Activated CD8-positive, alpha-beta T cell treated with anti-CD3 and anti-CD28 coated beads for 36 hours (primary cell): ENCODE data around the gene MAST4. TPM values are rescaled to one million over a fixed set of nuclear protein-coding genes. Genes with fewer than 3 reads are reported as not detected.

Experiments used
- ATAC-seq: fragments of 200-7000 bp; cut with Tn5 transposase; one replicate; pipeline ENCODE4 v1.10.0; 2021; ENCODE audit warnings: mild to moderate bottlenecking, moderate library complexity
- CTCF ChIA-PET: fragments of 350-600 bp; sonication (Branson Sonifier 250); formaldehyde crosslinking; loops from one replicate; lab custom pipeline; 2021; ENCODE audit warnings: antibody characterized with exemption; lab: Charles Lee
- POLR2A ChIA-PET: fragments of 350-600 bp; sonication (Branson Sonifier 250); formaldehyde crosslinking; loops from one replicate; lab custom pipeline; 2021; ENCODE audit warnings: antibody characterized with exemption; lab: Charles Lee
- DNase-seq: peaks from one replicate; pipeline ENCODE4 v3.0.0-alpha.2; 2020
- H3K27ac Mint-ChIP-seq: one replicate; pipeline ENCODE4 v1.8.0; 2021; ENCODE audit warnings: mild to moderate bottlenecking, mixed read lengths
- H3K27me3 Mint-ChIP-seq: one replicate; pipeline ENCODE4 v1.8.0; 2021; ENCODE audit warnings: mixed read lengths
- H3K36me3 Mint-ChIP-seq: one replicate; pipeline ENCODE4 v1.8.0; 2021; ENCODE audit warnings: low read depth, mixed read lengths
- H3K4me1 Mint-ChIP-seq: one replicate; pipeline ENCODE4 v1.8.0; 2021; ENCODE audit warnings: low read depth, mixed read lengths
- H3K4me3 Mint-ChIP-seq: one replicate; pipeline ENCODE4 v1.8.0; 2021; ENCODE audit warnings: mild to moderate bottlenecking, moderate library complexity, mixed read lengths
- H3K9me3 Mint-ChIP-seq: one replicate; pipeline ENCODE4 v1.8.0; 2021; ENCODE audit warnings: mixed read lengths
- intact Hi-C: fragments of 100-400 bp; cut with micrococcal nuclease; formaldehyde crosslinking; loops from one replicate; pipeline ENCODE4 v1.10.0; 2022
- total RNA-seq, 2 experiments: library from RNA; stranded (reverse); gene quantifications; one replicate each; pipeline ENCODE4 v1.2.3, GENCODE V29; 2021
- TF ChIP-seq, protein P1 (sequence below): fragments of 200-600 bp; IDR thresholded peaks from one replicate; pipeline ENCODE4 v1.8.0; 2022; ENCODE audit warnings: antibody characterized with exemption, mild to moderate bottlenecking

MAST4 gene
- total RNA-seq, 2 experiments from 2014 or later: 7.6 to 10.0 TPM

DNA sequence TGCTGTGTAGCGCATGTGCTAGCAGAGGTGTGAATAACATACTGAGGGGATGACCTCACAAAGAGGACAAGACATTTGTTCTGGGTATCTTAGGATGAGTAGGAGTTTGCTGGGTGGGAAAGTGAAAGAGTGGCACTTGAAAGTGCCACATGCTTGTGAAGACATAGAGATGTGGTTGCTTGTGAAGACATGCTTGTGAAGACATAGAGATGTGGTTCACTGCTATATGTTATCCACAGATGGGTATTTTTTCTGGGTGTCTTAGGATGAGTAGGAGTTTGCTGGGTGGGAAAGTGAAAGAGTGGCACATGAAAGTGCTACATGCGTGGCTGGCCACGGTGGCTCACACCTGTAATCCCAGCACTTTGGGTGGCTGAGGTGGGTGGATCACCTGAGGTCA is 63.6 kb downstream of the MAST4 start:
- Mint-ChIP-seq H3K27ac (no peak overlapping the region), H3K4me1 (no peaks in the 10 kb centered on the region), H3K36me3 (no peaks in the 10 kb centered on the region), H3K4me3 (no peak overlapping the region), H3K9me3 (no peaks in the 10 kb centered on the region), H3K27me3 (peaks cover 12% of the 10 kb centered on the region)
- CTCF ChIA-PET: interaction anchor here (1.0 kb wide), 1 partner anchor 105 kb away, joined by 3 read pairs; no protein-coding TSS in a partner anchor
- DNase-seq: no peak
- ATAC-seq: no peak
- intact Hi-C loops: no loop called here
- POLR2A ChIA-PET: no interaction called here
- TF ChIP-seq, protein P1, sequence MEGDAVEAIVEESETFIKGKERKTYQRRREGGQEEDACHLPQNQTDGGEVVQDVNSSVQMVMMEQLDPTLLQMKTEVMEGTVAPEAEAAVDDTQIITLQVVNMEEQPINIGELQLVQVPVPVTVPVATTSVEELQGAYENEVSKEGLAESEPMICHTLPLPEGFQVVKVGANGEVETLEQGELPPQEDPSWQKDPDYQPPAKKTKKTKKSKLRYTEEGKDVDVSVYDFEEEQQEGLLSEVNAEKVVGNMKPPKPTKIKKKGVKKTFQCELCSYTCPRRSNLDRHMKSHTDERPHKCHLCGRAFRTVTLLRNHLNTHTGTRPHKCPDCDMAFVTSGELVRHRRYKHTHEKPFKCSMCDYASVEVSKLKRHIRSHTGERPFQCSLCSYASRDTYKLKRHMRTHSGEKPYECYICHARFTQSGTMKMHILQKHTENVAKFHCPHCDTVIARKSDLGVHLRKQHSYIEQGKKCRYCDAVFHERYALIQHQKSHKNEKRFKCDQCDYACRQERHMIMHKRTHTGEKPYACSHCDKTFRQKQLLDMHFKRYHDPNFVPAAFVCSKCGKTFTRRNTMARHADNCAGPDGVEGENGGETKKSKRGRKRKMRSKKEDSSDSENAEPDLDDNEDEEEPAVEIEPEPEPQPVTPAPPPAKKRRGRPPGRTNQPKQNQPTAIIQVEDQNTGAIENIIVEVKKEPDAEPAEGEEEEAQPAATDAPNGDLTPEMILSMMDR: no peak

DNA sequence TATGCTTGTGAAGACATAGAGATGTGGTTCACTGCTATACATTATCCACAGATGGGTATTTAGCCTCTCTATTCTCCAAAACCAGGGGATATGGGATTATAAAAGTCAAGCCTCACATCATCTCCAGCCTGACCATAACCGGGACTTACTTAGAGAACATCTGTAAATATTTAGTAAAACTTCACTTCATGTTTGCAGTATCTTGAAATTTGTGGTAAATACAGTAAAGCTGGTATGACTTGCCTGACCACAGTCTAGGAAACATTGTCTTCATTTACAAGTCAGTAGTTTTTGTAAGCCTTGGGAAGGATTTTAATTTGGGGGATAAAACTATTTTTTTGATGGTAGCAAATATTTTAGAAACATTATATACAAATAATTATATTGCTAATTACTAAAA is 64.2 kb downstream of the MAST4 start:
- Mint-ChIP-seq H3K4me3 (no peak overlapping the region), H3K27me3 (peaks cover 13% of the 10 kb centered on the region), H3K27ac (no peak overlapping the region), H3K4me1 (no peaks in the 10 kb centered on the region), H3K9me3 (no peaks in the 10 kb centered on the region), H3K36me3 (no peaks in the 10 kb centered on the region)
- POLR2A ChIA-PET: no interaction called here
- DNase-seq (no peak), ATAC-seq (no peak)
- TF ChIP-seq, protein P1: no peak
- CTCF ChIA-PET: no interaction called here
- intact Hi-C loops: no loop called here

GRCh38 chr5:66661149-66661548 is 65.0 kb downstream of the MAST4 start:
- TF ChIP-seq, protein P1: no peak
- no peak for ATAC-seq
- H3K4me1 Mint-ChIP-seq: no peaks in the 10 kb centered on the region
- H3K36me3 Mint-ChIP-seq: no peaks in the 10 kb centered on the region
- no peak for DNase-seq
- no peak overlapping the region for H3K27ac Mint-ChIP-seq
- H3K4me3 Mint-ChIP-seq: no peak overlapping the region
- intact Hi-C loops: no loop called here
- H3K9me3 Mint-ChIP-seq: no peaks in the 10 kb centered on the region
- peaks cover 13% of the 10 kb centered on the region for H3K27me3 Mint-ChIP-seq
- ChIA-PET POLR2A (no interaction called here), CTCF (no interaction called here)

DNA sequence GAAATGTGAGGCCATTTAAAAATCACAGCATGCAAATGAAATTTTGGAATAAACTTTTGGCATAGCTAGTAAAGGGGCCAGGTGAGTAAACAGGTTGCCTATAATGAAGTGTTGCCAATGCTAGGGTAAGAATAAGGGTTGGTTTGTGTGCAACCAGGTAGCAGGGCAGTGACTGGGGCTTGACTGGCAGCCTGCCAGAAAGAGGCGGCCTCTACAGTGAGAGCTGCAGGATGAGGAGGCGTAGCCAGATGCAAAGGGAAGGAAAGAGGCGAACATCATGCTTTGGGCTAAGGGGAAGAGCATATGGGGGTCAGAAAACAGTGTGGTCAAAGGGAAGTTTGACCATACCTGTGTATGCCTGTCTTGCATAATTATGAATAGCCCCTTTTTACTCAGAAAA is 70.6 kb downstream of the MAST4 start:
- Mint-ChIP-seq H3K36me3 (no peaks in the 10 kb centered on the region), H3K9me3 (no peaks in the 10 kb centered on the region), H3K27ac (no peak overlapping the region), H3K4me3 (no peak overlapping the region), H3K4me1 (no peaks in the 10 kb centered on the region), H3K27me3 (peaks cover 12% of the 10 kb centered on the region)
- TF ChIP-seq, protein P1: no peak
- ChIA-PET CTCF (no interaction called here), POLR2A (no interaction called here)
- intact Hi-C loops: no loop called here
- ATAC-seq (no peak), DNase-seq (peak; percentile 16)

DNA sequence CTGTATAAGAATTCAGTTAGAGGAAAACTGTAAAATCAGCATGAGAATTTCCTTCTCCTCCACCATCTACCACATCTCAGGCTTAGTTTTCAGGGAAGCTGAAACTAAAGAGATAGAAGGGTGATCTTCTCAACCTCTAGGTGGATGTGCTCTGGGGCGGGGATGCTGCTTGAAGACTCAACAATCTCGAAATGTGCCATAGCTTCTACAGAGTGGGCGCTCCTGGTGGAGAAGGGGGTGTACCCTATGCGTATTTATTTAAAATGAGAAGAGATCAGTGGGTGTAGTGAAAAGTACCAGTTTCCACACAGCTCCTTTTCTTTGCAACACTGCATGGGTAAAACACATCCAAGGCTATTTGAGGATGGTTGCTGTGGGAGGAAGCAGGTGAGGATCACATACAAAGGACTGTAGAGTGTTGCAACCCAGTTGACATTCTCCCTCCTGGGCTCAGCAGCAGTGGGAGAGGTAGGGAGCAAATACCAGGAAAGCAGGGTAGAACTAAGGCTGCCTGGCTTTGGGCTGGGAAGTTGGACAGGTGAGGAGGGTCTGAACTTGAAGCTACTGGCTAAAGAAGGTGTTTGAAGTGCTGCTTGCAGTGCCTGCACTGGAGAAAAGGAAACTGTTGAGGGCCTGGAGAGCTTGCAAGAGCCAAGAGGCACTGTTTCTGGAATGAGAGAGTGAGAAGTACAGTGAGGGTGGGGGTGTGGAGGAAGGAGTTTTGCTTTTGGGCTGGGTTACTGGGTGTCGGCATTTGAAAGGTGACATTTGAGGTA is 73.1 kb downstream of the MAST4 start:
- no peaks in the 10 kb centered on the region for H3K36me3 Mint-ChIP-seq
- POLR2A ChIA-PET: no interaction called here
- CTCF ChIA-PET: no interaction called here
- TF ChIP-seq, protein P1: no peak
- no peak overlapping the region for H3K27ac Mint-ChIP-seq
- ATAC-seq (no peak), DNase-seq (no peak)
- H3K9me3 Mint-ChIP-seq: no peaks in the 10 kb centered on the region
- intact Hi-C loops: no loop called here
- no peaks in the 10 kb centered on the region for H3K4me1 Mint-ChIP-seq
- no peak overlapping the region for H3K4me3 Mint-ChIP-seq
- H3K27me3 Mint-ChIP-seq: peaks cover 7% of the 10 kb centered on the region
